ENCODE data around the gene CLSTN2. TPM values are rescaled to one million over a fixed set of nuclear protein-coding genes. Genes with fewer than 3 reads are reported as not detected.

Gene CLSTN2
- total and polyA plus RNA-seq, 2 of the 13 experiments (the other 11 are each of a cell fraction or from before 2014, with no cell fraction given), result not detected

- TF ChIP-seq TFDP2 (CRISPR knock-in tag; IDR thresholded peaks at IDR 0.05) (no peak), CBX1 (IDR thresholded peaks at IDR 0.05; ENCODE audit: low read depth) (no peak)
These were observed 493.4 kb downstream of the CLSTN2 start (continued) for GRCh38 chr3:140428380-140428779.

- Histone ChIP-seq H3K4me1 (ENCODE audit: insufficient read depth, low read length) (no peaks in the 10 kb centered on the region), H3K4me2 (ENCODE audit: low read depth, low read length) (no peak overlapping the region), H3K9me3 (ENCODE audit: low read length) (no peaks in the 10 kb centered on the region), H3K27me3 (ENCODE audit: control insufficient read depth in 1 of 2, insufficient read depth in 2 of 2, low read length in 2 of 2) (no peaks in the 10 kb centered on the region; a peak in 2 of 5 replicates), H4K20me1 (ENCODE audit: insufficient read depth, low read length) (no peaks in the 10 kb centered on the region), H3K36me3 (replicated peaks in 1 of 2; ENCODE audit: control insufficient read depth in 1 of 2, insufficient read depth in 2 of 2, low read length in 2 of 2) (no peaks in the 10 kb centered on the region), H3K4me3 (replicated peaks in 1 of 3; ENCODE audit: insufficient read depth in 1 of 3, low read depth in 2 of 3, low read length in 3 of 3) (no peak overlapping the region), H3K9ac (ENCODE audit: insufficient read depth, low read depth, low read length) (no peak overlapping the region), H3K27ac (ENCODE audit: extremely low read length, insufficient read depth, low read length) (no peak overlapping the region), H3K79me2 (ENCODE audit: insufficient read depth, low read length) (no peaks in the 10 kb centered on the region), H2AFZ (ENCODE audit: low read length) (no peak overlapping the region)
- DNase-seq (ENCODE audit: low spot score) (no peak), ATAC-seq (no peak), FAIRE-seq (no peak)
- BruUV-seq (replicated peaks), result no TSS peak
- TF ChIP-seq CHCHD3 (CRISPR knock-in tag; IDR thresholded peaks at IDR 0.05) (no peak), TRIM24 (CRISPR knock-in tag; IDR thresholded peaks at IDR 0.05) (no peak), ZNF441 (CRISPR knock-in tag; IDR thresholded peaks at IDR 0.05; ENCODE audit: borderline replicate concordance) (no peak), ZNF501 (CRISPR knock-in tag; IDR thresholded peaks at IDR 0.05) (no peak), ZNF546 (CRISPR knock-in tag; conservative IDR thresholded peaks at IDR 0.05) (no peak), NFKBIZ (CRISPR knock-in tag; IDR thresholded peaks at IDR 0.05) (no peak), ZNF577 (CRISPR knock-in tag; IDR thresholded peaks at IDR 0.05; ENCODE audit: borderline replicate concordance, low read depth) (no peak), KDM6A (CRISPR knock-in tag; IDR thresholded peaks at IDR 0.05; ENCODE audit: low read depth) (no peak), NFRKB (IDR thresholded peaks at IDR 0.05) (no peak), ZNF33B (CRISPR knock-in tag; IDR thresholded peaks at IDR 0.05) (no peak), RAD21 (CRISPR knock-in tag; IDR thresholded peaks at IDR 0.05) (no peak), ETS1 (CRISPR knock-in tag; IDR thresholded peaks at IDR 0.05) (no peak), ISX (CRISPR knock-in tag; conservative IDR thresholded peaks at IDR 0.05) (no peak), CREB3 (CRISPR knock-in tag; IDR thresholded peaks at IDR 0.05) (no peak), AGO1 (IDR thresholded peaks at IDR 0.05; ENCODE audit: low read depth, low read length, poor library complexity, severe bottlenecking) (no peak), SP140L (CRISPR knock-in tag; IDR thresholded peaks at IDR 0.05; ENCODE audit: borderline replicate concordance) (no peak), LBX2 (CRISPR knock-in tag; IDR thresholded peaks at IDR 0.05; ENCODE audit: borderline replicate concordance) (no peak), ZBTB20 (CRISPR knock-in tag; IDR thresholded peaks at IDR 0.05; ENCODE audit: borderline replicate concordance, low read depth) (no peak), MZF1 (CRISPR knock-in tag; IDR thresholded peaks at IDR 0.05; ENCODE audit: borderline replicate concordance) (no peak)
- in situ Hi-C loops (cut with HindIII; ENCODE audit: extremely low pct_ligation_motif_present, low pct_unique_long_range_greater_than_20kb) (no loop called here), intact Hi-C loops (cut with micrococcal nuclease; ENCODE audit: unreplicated experiment) (no loop called here)
- WGBS (ENCODE audit: low lambda C conversion rate), result 0% methylated on average over 1 of the region's 1 CpG
- ChIA-PET POLR2A (no interaction called here), CTCF (ENCODE audit: low intra/inter-chr PET ratio, low total read pairs) (no interaction called here)
These were observed 494.8 kb downstream of the CLSTN2 start for GRCh38 chr3:140429791-140430190.
